K562 (cell line): ENCODE data around the gene IGF2R. TPM values are rescaled to one million over a fixed set of nuclear protein-coding genes. Genes with fewer than 3 reads are reported as not detected.
A peak's percentile ranks its signal among the peaks of the same experiment; 100 is the strongest.

ENCODE experiments used
- CAMTA2 ChIP-seq: fragments of 250-450 bp; sonication (Bioruptor Pico); conservative IDR thresholded peaks from 2 replicates; pipeline ENCODE4 v1.5.1; 2022
- CREB1 ChIP-seq, 2 experiments: sonication (generic) in 1 of 2; formaldehyde crosslinking in 1 of 2; IDR thresholded peaks; 2 replicates each; pipeline versions ENCODE4 v1.6.1 to v1.8.0; 2012 to 2022; ENCODE audit warnings: inconsistent platforms in 1 of 2, mild to moderate bottlenecking in 1 of 2, missing genetic modification reagents in 1 of 2, moderate library complexity in 1 of 2
- DMBX1 ChIP-seq: fragments of 250-450 bp; sonication (Bioruptor Pico); IDR thresholded peaks from 2 replicates; pipeline ENCODE4 v1.8.0; 2022; ENCODE audit warnings: inconsistent platforms, mild to moderate bottlenecking, moderate library complexity, borderline replicate concordance
- GTF2E2 ChIP-seq: fragments of 200-800 bp; sonication (Bioruptor generic); IDR thresholded peaks from 2 replicates; pipeline ENCODE4 v1.6.1; 2016; ENCODE audit warnings: missing genetic modification characterization, missing compliant biosample characterization
- HDAC6 ChIP-seq: IDR thresholded peaks from 2 replicates; pipeline ENCODE4 v1.6.1; 2012; ENCODE audit warnings: low read depth, mild to moderate bottlenecking, control low read depth, inconsistent platforms, low read length, moderate library complexity
- JUND ChIP-seq, 2 experiments: IDR thresholded peaks; 2 replicates in 1 of 2; 3 replicates in 1 of 2; pipeline ENCODE4 v1.6.1; 2011; ENCODE audit warnings: borderline replicate concordance in 2 of 2, low read depth in 2 of 2, low read length in 2 of 2, improper control_type of control experiment in 1 of 2, missing biosample characterization in 1 of 2, missing genetic modification characterization in 1 of 2, missing genetic modification reagents in 1 of 2
- KLF16 ChIP-seq: IDR thresholded peaks from 2 replicates; pipeline ENCODE4 v1.6.1; 2016; ENCODE audit warnings: antibody characterized with exemption
- KLF6 ChIP-seq: fragments of 250-450 bp; sonication (Bioruptor Pico); IDR thresholded peaks from 2 replicates; pipeline ENCODE4 v1.4.0; 2020; ENCODE audit warnings: mild to moderate bottlenecking, moderate library complexity, borderline replicate concordance
- NFIC ChIP-seq: fragments of 450-650 bp; IDR thresholded peaks from 2 replicates; pipeline ENCODE4 v1.6.1; 2017; ENCODE audit warnings: mild to moderate bottlenecking, inconsistent platforms
- NR2C1 ChIP-seq, 2 experiments: fragments of 450-650 bp; IDR thresholded peaks; 2 replicates each; pipeline ENCODE4 v1.6.1; 2017; ENCODE audit warnings: mild to moderate bottlenecking in 2 of 2, antibody characterized with exemption in 1 of 2, inconsistent platforms in 1 of 2, missing compliant biosample characterization in 1 of 2, missing genetic modification characterization in 1 of 2
- PCBP2 ChIP-seq: fragments of 200-400 bp; formaldehyde crosslinking; IDR thresholded peaks from 2 replicates; pipeline ENCODE4 v1.6.1; 2018; ENCODE audit warnings: low read length, low read depth, mild to moderate bottlenecking, moderate library complexity; ENCODE audit not compliant: poor library complexity, severe bottlenecking
- PHB ChIP-seq: fragments of 250-450 bp; sonication (Bioruptor Pico); IDR thresholded peaks from 2 replicates; pipeline ENCODE4 v1.5.0; 2021
- RBM22 ChIP-seq: fragments of 200-400 bp; formaldehyde crosslinking; IDR thresholded peaks from 2 replicates; pipeline ENCODE4 v1.6.1; 2018; ENCODE audit warnings: low read length, low read depth; ENCODE audit not compliant: poor library complexity, severe bottlenecking
- SIRT6 ChIP-seq: IDR thresholded peaks from one replicate; pipeline ENCODE4 v1.6.1; 2012; ENCODE audit warnings: low read depth, mild to moderate bottlenecking, control low read depth, inconsistent platforms, low read length, moderate library complexity
- SP2 ChIP-seq: IDR thresholded peaks from 2 replicates; pipeline ENCODE4 v1.6.1; 2011; ENCODE audit warnings: mild to moderate bottlenecking, low read depth, low read length, moderate library complexity; ENCODE audit not compliant: poor library complexity, severe bottlenecking; ENCODE audit errors: extremely low read depth
- TCF3 ChIP-seq: sonication (generic); formaldehyde crosslinking; IDR thresholded peaks from 2 replicates; pipeline ENCODE4 v1.4.0; 2020; ENCODE audit warnings: mild to moderate bottlenecking, missing genetic modification reagents
- polyA plus RNA-seq, 8 experiments: library from polyadenylated mRNA; depleted of rRNA in 4 of 8; stranded (reverse) in 5 of 8; unstranded in 3 of 8; fragments of >200 nt; fragmentation: Nextera tagmentation in 2 of 8; fragmentation: Illumina TruSeq in 1 of 8; extraction: Ambion mirVana in 2 of 8; extraction: Trizol in 1 of 8; gene quantifications; 2 replicates each; pipeline versions ENCODE4 v1.2.1 to v1.2.3, GENCODE V29; 2011 to 2014; ENCODE audit warnings: inconsistent platforms in 1 of 8, missing spikeins in 1 of 8
- total RNA-seq, 7 experiments: library from RNA; depleted of rRNA in 6 of 7; stranded (reverse); fragments of >200 nt in 6 of 7; fragmentation: Illumina TruSeq in 2 of 7; extraction: Trizol in 2 of 7; gene quantifications; 2 replicates each; pipeline versions ENCODE4 v1.2.1 to v1.2.3, GENCODE V29; 2011 to 2021; ENCODE audit warnings: low replicate concordance in 1 of 7
- TF ChIP-seq, protein P1 (sequence below): sonication (generic); formaldehyde crosslinking; IDR thresholded peaks from 2 replicates; pipeline ENCODE4 v1.8.0; 2022; ENCODE audit warnings: mild to moderate bottlenecking, missing genetic modification reagents
- TF ChIP-seq, protein P2 (sequence below): fragments of 450-650 bp; IDR thresholded peaks from 2 replicates; pipeline ENCODE4 v1.6.1; 2016; ENCODE audit warnings: low read depth, mild to moderate bottlenecking, moderate library complexity
- TF ChIP-seq, protein P3 (sequence below): fragments of 250-450 bp; sonication (Bioruptor Pico); IDR thresholded peaks from 2 replicates; pipeline ENCODE4 v1.5.0; 2021; ENCODE audit warnings: mild to moderate bottlenecking, borderline replicate concordance
- TF ChIP-seq, protein P4 (sequence below): fragments of 250-450 bp; sonication (Bioruptor Pico); IDR thresholded peaks from 2 replicates; pipeline ENCODE4 v1.4.0; 2020; ENCODE audit warnings: mild to moderate bottlenecking, moderate library complexity

The IGF2R gene
- total and polyA plus RNA-seq, 9 of the 15 experiments (the other 6 are each of a cell fraction or from before 2014, with no cell fraction given), result 3.5 to 92.3 (median 34.5) TPM

DNA sequence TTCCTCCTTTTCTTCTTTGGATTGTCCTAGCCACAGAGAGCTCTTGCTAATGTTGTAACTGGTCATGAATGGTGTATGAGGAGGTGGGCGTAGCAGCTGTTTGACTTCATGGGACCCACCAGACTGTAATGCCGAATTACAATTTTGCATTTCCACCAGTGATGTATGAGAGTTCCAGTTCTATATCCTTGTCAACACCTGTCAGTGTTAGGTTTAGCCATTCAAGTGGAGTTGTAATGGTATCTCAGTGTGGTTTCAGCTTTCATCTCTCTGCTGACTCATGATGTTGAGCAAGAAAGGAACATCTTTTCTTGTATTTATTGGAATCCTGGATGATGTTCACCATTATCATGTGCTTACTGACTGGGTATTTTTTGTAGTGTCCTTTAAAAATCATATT, 5.1 kb downstream of the IGF2R start (continued):
- TF ChIP-seq, protein P1, sequence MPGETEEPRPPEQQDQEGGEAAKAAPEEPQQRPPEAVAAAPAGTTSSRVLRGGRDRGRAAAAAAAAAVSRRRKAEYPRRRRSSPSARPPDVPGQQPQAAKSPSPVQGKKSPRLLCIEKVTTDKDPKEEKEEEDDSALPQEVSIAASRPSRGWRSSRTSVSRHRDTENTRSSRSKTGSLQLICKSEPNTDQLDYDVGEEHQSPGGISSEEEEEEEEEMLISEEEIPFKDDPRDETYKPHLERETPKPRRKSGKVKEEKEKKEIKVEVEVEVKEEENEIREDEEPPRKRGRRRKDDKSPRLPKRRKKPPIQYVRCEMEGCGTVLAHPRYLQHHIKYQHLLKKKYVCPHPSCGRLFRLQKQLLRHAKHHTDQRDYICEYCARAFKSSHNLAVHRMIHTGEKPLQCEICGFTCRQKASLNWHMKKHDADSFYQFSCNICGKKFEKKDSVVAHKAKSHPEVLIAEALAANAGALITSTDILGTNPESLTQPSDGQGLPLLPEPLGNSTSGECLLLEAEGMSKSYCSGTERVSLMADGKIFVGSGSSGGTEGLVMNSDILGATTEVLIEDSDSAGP (CRISPR knock-in tag), result no peak
- TF ChIP-seq, protein P2, sequence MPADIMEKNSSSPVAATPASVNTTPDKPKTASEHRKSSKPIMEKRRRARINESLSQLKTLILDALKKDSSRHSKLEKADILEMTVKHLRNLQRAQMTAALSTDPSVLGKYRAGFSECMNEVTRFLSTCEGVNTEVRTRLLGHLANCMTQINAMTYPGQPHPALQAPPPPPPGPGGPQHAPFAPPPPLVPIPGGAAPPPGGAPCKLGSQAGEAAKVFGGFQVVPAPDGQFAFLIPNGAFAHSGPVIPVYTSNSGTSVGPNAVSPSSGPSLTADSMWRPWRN, result no peak; the same call in 1 of the 2 replicates
- TF ChIP-seq KLF16 (no peak), GTF2E2 (no peak), CAMTA2 (CRISPR knock-in tag) (no peak), KLF6 (CRISPR knock-in tag) (no peak), SIRT6 (no peak), PCBP2 (no peak), NR2C1 (IDR thresholded peaks at IDR 0.05) (no peak), NR2C1 (tag; IDR thresholded peaks at IDR 0.05) (no peak), NFIC (no peak), JUND (IDR thresholded peaks at IDR 0.05; ENCODE audit: borderline replicate concordance, low read depth, low read length) (peak; percentile 89), JUND (tag; IDR thresholded peaks at IDR 0.05; ENCODE audit: borderline replicate concordance, low read depth, low read length) (peak; percentile 91; the same call in 2 of the 3 replicates), DMBX1 (CRISPR knock-in tag) (no peak), PHB (no peak), RBM22 (no peak), CREB1 (IDR thresholded peaks at IDR 0.05) (peak; percentile 37; the same call in 1 of the 2 replicates), CREB1 (CRISPR knock-in tag; IDR thresholded peaks at IDR 0.05) (no peak), HDAC6 (no peak), SP2 (no peak), TCF3 (CRISPR knock-in tag) (peak; percentile 70)
- TF ChIP-seq, protein P3, sequence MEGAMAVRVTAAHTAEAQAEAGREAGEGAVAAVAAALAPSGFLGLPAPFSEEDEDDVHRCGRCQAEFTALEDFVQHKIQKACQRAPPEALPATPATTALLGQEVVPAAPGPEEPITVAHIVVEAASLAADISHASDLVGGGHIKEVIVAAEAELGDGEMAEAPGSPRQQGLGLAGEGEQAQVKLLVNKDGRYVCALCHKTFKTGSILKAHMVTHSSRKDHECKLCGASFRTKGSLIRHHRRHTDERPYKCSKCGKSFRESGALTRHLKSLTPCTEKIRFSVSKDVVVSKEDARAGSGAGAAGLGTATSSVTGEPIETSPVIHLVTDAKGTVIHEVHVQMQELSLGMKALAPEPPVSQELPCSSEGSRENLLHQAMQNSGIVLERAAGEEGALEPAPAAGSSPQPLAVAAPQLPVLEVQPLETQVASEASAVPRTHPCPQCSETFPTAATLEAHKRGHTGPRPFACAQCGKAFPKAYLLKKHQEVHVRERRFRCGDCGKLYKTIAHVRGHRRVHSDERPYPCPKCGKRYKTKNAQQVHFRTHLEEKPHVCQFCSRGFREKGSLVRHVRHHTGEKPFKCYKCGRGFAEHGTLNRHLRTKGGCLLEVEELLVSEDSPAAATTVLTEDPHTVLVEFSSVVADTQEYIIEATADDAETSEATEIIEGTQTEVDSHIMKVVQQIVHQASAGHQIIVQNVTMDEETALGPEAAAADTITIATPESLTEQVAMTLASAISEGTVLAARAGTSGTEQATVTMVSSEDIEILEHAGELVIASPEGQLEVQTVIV (CRISPR knock-in tag), result no peak
- TF ChIP-seq, protein P4, sequence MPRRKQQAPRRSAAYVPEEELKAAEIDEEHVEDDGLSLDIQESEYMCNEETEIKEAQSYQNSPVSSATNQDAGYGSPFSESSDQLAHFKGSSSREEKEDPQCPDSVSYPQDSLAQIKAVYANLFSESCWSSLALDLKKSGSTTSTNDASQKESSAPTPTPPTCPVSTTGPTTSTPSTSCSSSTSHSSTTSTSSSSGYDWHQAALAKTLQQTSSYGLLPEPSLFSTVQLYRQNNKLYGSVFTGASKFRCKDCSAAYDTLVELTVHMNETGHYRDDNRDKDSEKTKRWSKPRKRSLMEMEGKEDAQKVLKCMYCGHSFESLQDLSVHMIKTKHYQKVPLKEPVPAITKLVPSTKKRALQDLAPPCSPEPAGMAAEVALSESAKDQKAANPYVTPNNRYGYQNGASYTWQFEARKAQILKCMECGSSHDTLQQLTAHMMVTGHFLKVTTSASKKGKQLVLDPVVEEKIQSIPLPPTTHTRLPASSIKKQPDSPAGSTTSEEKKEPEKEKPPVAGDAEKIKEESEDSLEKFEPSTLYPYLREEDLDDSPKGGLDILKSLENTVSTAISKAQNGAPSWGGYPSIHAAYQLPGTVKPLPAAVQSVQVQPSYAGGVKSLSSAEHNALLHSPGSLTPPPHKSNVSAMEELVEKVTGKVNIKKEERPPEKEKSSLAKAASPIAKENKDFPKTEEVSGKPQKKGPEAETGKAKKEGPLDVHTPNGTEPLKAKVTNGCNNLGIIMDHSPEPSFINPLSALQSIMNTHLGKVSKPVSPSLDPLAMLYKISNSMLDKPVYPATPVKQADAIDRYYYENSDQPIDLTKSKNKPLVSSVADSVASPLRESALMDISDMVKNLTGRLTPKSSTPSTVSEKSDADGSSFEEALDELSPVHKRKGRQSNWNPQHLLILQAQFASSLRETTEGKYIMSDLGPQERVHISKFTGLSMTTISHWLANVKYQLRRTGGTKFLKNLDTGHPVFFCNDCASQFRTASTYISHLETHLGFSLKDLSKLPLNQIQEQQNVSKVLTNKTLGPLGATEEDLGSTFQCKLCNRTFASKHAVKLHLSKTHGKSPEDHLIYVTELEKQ (CRISPR knock-in tag), result no peak
